GM18861 (cell line): ENCODE measurements around the gene BRPF3.

Experiments used
- ATAC-seq: cut with Tn5 transposase; IDR thresholded peaks from one replicate; pipeline ENCODE4 v1.9.1; 2021; ENCODE audit not compliant: unreplicated experiment

The BRPF3 gene

DNA sequence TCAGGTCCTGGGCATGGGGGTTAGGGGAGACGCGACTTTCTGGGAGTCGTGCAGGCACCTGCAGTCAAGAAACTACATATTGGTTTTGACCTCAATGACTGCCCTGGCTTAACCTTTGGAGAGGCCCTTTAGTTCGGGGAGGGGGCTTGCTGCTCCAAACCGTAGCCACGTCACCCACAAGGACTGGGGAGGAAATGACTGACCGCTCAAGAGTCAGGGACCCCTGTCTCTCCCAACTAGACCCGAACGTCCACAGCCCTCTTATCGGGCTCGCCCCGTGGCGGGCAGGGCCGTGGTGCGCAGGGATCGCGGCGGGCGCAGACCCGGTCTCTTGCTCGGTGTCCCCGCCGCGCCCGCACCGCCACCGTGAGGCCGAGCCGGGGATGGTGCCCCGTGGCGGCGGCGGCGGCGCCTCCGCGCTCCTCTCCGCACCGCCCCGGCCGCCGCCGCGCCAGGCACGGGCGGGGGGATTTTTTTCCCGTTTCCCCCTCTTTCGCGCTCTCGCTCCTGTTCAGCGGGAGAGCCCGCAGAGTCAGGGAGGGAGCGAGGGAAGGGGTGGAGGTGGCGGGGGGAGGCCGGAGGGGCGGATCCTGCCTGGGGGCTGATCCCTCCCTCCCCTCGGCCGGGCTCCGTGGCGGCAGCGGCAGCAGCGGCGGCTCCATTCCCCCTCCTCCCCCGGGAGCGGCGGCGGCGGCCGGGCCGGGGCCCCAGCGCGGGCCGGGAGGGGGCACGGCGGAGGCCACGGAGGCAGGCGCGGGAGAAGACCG lies at the start of gene BRPF3:
Gene BRPF3 (plus strand): TSS at position 632 of the 767 bp plus-strand sequence. CDS start 3,579 bp downstream, outside the sequence.
- peak; percentile 68 for ATAC-seq

- ATAC-seq: no peak
These were observed 49.2 kb upstream of the BRPF3 start for GRCh38 chr6:36147294-36147693.

DNA sequence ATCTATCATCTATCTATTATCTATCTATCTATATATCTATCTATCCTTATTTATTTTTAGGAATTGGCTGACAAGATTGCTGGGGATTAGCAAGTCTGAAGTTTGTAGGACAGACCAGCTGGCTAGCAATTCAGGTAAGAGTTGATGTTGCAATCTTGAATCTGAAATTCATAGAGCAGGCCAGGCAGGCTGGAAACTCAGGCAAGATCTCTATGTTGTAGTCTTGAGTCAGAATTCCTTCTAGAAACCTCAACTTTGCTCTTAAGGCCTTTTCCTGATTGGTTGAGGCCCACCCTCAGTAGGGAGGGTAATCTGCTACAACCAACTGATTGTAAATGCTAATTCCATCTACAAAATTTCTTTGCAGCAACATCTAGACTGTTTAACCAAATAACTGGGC lies 47.1 kb upstream of the BRPF3 start:
- no peak for ATAC-seq

DNA sequence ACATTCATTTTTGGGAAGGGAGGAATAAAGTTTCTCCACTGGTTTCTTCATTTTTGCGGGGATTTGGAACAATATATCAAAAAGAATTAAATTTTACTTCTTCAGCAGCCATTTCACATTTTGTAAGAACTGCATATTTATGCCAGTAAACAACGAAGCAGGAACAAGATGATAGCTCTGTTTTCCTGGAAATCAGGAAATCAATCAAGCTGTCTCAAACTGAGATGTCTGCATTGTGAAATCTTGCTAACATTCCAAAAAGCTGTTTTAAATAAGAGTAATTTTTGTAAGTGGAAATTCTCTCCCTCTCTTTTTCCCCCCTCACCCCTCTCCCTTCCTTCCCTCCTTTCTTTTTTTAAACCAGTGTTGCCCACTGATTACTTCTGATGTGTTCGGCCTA lies 46.3 kb upstream of the BRPF3 start:
- ATAC-seq: no peak

- ATAC-seq: no peak
These were observed 42.3 kb upstream of the BRPF3 start for GRCh38 chr6:36154286-36154685.

- ATAC-seq: no peak
These were observed 40.9 kb upstream of the BRPF3 start for GRCh38 chr6:36155662-36156061.

DNA sequence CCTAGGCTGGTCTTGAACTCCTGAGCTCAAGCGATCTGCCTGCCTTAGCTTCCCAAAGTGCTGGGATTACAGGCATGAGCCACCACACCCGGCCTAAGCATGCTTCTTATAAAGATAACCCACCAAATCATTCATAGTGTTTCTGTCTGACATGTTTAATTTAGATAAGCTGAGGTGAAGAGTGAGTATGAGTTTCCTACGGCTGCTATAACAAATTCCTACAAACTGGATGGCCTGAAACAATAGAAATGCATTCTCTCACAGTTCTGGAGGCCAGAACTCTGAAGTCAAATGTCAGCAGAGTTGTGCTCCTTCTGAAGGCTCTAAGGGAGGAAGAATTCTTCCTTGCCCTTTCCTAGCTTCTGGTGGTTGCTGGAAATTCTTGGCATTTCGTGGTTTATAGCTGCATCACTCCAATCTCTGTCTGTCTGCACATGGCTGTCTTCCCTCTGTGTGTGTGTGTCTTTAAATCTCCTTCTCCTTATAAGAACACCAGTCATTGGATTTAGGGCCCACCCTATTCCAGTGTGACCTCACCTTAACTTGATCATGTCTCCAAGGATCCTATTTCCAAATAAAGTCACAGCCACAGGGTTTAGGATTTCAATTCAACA lies 36.3 kb upstream of the BRPF3 start:
- no peak for ATAC-seq

- no peak for ATAC-seq
These were observed 27.2 kb upstream of the BRPF3 start for GRCh38 chr6:36169023-36170007.

DNA sequence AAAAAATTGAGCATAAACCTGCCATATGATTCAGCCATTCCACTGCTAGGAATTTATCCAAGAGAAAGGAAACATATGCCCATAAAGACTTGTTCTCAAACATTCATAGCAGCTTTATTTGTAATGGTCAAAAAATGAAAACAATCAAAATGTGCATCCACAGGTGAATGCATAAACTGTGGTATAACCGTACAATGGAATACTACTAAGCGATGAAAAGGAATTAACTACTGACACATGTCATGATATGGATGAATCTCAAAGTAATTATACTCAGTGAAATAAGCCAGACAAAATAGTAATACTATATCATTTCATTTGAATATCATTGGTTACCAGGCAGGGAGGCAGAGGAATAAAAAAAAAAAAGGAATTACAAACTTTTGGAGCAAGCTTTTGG lies 25.8 kb upstream of the BRPF3 start:
- ATAC-seq: no peak

DNA sequence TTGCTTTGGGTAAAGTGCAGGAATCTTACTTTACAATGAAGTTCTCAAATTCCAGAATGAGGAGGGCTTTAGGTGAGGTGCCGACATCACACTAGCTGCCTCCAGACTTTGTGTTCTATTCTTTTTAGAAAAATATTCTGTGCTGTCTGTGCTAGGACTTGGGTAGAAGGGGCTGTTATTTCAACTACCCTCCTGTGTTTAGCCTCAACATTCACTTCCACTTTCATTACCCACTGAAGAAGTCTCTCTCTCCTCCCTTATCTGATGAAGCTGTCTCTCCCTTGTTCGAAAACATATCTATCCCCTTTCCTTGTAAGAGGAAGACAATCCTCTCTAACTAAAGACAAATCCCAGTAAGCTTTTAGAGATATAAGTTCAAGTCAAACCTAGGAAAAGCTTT lies 25.0 kb upstream of the BRPF3 start:
- ATAC-seq: no peak

DNA sequence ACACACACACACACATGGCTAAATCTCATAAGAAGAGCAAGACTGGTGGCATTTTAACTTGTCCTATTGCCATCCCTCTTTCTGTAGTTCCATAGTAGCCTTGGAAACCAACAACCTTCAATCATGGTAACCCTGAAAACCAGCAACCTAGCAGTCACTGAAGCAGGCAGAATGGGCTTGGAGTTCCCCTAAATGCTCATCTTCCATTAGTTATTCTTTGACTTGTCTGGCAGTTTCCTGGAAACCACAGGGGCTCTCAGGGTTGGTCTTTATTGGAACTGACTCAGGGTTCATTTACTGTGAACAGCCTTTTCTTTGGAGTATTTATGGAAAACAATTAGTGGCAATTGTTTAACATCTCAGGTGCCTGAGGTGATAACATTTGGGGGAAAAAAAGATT lies 19.4 kb upstream of the BRPF3 start:
- ATAC-seq: no peak

DNA sequence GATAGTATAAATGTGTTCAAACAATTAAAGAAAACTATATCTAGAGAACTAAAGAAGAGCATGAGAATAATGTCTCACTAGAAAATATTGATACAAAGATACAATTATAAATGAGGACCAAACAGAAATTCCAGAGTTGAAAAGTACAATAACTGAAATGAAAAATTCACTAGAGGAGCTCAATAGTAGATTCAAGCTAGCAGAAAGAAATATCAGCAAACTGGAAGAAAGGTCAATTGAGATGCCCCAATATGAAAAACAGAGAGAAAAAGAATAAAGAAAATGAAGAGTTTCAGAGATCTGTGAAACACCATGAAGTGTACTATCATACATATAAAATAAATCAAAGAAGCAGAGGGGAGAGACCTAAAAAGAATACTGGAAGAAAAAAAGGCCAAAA lies 18.0 kb upstream of the BRPF3 start:
- ATAC-seq: no peak

- ATAC-seq: no peak
These were observed 16.4 kb upstream of the BRPF3 start for GRCh38 chr6:36180126-36180525.

GRCh38 chr6:36184311-36184710 lies 12.2 kb upstream of the BRPF3 start:
- no peak for ATAC-seq

DNA sequence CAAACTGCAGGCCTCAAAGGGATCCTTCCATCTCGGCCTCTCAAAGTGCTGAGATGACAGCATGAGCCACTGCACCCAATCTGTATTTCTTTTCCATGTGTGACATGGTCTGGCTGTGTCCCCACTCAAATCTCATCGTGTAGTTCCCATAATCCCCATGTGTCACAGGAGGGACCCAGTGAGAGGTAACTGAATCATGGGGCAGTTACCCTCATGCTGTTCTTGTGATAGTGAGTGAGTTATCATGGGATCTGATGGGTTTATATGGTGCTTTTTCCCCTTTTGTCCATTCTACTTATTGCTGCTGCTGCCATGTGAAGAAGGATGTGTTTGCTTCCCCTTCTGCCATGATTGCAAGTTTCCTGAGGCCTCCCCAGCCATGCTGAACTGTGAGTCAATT lies 10.3 kb upstream of the BRPF3 start:
- no peak for ATAC-seq

GRCh38 chr6:36187446-36187845 lies 9.1 kb upstream of the BRPF3 start:
- ATAC-seq: no peak

DNA sequence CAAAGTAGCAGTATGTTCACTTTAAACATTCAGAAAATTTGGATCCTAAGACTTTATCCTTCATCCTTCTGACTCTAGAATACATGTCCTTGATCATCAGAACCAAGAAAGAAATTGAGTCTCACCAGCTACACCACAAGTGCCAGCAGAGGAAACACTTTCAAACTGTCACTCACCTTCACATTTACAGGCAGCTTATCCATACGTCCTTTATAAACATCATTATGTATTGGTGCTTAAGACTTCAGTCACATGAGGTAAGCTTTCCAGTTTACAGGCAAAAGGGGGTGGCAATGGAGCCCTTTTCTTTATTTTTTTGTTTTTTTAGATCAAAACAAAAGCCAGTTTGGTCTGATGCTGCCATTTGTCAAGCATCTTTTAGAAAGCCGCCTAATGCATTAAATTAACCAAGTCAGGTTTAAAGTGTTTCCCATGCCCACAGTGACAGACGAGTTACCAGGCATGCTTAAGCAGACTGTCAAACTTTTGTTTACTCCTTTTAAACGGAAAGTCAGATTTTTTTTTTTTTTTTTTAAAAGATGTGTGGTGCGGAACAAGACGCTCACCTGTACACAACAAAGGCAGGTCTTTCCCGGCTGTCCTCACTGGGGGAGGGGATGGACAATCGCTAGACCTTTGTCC lies 952 bp upstream of the BRPF3 start:
- no peak for ATAC-seq

DNA sequence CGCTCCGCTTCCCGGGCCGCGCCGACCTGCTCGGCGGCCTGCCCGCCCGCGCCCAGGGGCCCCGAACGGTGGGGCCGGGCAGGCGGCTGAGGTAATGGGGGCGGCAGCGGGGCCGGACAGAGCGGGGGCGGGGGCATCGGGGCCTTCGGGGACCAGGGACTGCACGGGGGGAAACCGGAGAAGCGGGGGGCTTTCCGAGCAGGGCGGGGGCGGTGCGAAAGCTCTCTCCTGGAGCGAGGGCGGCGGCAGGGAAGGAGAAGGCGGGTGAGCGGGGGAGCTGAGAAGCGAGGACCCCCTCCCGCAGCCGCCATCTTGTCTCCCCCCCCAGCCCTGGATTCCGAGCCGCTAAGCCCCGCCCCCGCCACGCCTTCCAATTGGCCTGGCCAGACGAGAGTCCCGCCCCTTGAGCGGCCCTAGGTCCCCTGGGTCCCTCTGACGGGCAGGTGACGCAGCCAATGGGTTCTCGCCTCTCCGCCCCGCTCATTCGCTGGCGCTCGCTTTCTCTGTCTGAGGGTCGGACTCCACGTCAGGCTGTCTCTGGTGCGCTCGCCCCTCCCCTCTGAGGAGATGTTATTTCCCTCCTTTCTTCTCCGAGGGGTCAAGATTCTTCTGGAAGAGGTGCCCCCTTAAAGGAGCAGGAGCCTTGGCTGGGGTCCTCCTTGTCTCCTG lies 470 bp downstream of the BRPF3 start:
- ATAC-seq: peak; percentile 71

DNA sequence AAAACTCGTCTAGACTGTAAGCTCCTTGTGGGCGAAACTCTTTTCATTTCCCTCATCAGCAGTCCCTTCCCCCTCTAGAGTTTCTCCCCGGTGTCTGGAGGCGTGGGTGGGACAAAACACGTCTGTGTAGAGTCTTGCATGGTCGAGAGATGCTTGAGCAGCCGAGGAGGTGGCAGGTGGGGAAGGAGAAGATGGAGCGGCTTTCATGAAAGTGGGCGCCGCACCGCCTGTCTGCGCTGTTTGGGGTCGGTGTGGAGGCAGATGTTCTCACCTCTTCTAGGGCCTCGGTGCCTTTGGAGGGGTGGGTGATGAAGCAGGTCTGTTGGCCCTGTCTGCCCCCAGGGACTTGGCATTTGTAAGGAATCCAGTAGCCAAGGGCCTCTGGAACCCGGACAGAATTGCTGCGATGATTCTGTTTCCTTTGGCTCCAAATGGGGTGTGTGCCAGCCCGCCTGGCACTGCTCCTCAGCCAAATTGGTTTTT lies 1.2 kb downstream of the BRPF3 start:
- no peak for ATAC-seq

DNA sequence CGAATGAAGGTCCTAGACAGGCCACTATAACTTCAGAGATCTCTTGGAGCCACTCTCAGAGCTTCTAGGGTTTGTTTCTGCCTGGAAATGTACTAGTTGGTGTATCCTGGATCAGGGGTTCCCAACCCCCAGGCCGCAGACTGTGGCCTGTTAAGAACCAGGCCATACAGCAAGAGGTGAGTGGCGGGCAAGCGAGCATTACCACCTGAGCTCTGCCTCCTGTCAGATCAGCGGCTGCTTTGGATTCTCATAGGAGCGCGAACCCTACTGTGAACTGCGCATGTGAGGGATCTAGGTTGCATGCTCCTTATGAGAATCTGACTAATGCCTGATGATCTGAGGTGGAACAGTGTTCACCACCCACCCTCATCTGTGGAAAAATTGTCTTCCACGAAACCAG lies 2.4 kb downstream of the BRPF3 start:
- no peak for ATAC-seq
